ENCODE measurements around the gene TNNI3K.

Gene TNNI3K

DNA sequence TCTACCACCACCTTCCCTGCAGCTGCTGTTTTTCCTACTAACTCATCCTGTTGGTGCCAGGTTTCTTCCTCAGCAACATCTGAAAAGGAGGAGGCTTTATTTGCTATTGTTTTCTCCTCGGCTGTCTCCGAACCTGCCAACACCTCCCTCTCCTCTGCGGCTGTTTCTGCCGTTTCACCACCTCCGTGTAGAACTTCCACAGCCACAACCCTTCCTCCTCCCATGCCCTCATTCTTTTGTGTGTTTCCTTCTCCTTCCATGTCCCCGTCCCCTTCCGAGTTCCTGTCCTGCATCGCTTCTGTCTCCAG lies 336.3 kb downstream of the TNNI3K start:
- no peak for DNase-seq (ENCODE audit: low spot score)

DNA sequence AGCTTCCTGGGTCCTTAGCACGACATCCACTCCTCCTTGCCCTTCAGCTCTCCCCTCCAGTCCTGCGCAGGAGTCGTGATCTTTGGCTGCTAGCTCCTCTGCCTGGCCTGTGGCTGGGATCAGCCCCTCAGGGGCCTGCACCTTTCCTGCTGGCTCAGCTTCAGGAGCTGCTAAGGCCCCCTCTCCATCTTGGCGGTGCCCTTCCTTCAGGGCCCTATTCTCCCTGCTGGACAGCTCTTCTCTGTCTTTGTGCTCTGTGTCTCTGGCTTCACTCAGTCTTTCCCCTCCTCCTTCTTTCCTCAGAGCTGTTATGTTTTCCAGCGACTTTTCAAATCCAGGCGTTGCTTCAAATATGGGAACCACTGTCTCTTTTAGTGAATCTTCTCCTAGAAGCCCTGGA lies 336.7 kb downstream of the TNNI3K start:
- no peak for DNase-seq (ENCODE audit: low spot score)

DNA sequence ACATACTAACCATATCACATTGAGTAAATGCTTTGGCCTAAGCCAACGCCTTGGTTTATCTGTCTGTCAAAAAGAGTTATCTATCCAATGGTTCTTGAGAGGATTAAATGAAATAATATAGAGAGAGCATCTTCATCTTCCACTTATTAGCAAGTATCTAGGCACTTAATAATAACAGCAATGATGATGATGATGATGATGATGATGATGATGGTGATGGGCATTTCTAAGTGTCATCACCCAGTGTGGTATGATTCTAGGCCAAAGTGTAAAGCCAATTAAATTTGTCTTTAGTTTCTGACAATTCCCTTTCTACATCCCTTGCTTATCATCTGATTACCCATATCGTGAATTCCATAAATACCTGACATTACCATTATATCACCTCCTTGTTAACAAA lies 342.9 kb downstream of the TNNI3K start:
- no peak for DNase-seq (ENCODE audit: low spot score)

DNA sequence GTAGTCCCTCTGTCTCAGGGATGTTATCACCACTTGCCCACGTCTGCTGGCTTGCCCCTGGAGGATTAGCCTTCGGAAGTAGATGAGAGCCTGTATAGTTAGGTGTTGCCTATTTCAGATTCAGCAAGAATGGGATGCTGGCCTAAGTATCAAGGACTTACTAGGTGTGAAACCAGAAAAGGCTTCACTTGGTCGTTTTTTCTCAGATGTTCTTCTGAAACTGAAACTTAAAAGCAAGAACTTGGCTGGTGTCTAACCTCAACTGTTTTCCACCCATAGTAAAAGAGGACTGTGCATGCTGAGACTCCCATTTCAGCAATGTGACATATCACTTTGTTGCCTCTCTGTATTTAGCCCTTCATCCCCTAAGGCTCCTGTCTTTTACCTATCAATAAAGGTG lies 344.2 kb downstream of the TNNI3K start:
- no peak for DNase-seq (ENCODE audit: low spot score)

DNA sequence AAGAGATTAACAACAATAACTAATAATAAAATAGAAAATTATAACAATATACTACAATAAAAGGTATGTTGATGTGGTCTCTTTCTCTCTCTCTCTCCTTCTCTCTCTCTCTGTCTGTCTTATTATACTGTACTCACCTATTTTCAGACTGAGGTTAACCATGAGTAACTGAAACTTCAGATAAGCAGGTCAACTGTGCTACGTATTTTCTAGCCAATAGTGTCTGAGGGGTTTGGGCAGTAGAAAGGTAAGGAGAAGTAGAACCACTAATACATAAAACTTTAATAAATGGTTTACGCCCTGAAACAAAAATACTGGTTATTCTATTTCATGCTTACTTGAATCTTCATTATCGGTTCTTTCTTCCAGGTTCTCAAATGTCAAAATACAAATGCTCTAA lies 348.2 kb downstream of the TNNI3K start:
- DNase-seq (ENCODE audit: low spot score) = no peak

DNA sequence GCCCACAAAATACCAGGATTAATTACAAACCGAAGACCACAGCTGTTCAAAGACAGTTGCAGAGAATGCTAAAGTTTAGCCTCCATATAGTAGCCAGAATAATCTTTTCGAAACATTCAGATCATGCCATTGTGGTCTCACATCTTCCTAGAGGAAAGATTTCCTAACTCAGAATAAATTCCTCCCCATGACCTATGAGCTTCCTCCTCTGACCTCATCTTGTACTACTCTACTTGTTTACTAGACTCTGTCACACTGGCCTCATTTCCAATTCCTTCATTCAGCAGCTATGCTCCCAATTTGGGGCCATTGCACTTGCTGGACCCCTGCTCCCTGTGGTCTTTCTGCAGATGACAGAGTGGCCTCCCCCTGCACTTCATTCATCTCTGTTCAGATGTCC lies 349.0 kb downstream of the TNNI3K start:
- DNase-seq (ENCODE audit: low spot score) = no peak

DNA sequence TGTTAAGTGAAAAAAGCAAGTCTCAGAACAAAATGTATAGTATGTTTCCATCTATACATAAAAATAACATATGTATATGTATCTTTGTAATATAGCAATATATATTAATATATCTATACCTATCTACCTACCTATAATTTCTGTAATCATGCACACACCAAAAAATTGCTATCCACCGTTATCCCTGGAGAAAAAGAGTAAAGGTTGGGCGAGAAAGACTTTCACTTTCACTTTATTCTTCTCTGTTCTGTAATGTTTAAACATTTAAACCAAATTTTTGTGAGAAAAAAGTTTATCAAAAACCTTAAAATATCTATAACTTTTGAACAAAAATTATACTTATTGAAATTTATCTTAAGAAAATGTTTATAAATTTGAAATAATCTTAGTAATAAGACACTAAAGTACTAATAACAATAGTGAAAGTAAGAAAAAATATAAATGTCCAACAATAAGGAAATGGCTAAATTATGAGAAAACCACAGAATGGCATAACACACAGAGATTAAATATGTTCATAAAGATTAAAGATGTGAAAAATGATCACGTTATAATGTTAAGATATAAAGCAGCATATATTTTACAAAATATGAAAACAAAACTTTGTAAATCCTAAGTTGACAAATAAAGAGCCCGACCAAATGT lies 351.2 kb downstream of the TNNI3K start:
- DNase-seq (ENCODE audit: low spot score) = no peak

DNA sequence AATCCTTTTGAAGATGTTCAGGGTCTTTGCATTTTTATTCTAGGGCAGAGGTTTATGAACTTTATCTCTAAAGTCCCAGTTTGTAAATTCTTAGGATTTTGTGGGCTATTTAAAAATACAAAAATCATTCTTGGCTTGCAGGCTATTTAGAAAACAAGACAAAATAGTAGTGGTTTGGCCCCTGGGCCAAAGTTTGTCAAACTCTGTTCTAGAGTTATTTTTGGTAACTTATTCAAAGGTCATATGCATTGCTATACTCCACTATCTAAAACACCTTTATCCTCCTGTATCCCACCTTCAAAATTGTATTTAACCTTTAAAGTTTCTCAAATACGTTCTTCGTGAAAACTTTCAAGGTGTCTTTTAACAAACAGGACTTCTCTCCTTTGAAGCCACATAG lies 352.7 kb downstream of the TNNI3K start:
- no peak for DNase-seq (ENCODE audit: low spot score)

DNA sequence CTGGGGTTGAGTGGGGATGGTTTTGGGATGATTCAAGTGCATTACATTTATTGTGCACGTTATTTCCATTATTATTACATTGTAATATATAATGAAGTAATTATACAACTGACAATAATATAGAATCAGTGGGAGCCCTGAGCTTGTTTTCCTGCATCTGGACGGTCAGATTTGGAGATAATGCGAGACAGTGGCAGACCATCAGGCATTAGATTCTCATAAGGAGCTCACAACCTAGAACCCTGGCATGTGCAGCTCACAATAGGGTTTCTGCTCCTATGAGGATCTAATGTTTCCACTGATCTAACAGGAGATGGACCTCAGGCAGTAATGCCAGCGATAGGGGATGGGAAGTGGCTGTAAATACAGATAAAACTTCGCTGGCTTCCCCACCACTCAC lies 355.1 kb downstream of the TNNI3K start:
- DNase-seq (ENCODE audit: low spot score) = no peak

DNA sequence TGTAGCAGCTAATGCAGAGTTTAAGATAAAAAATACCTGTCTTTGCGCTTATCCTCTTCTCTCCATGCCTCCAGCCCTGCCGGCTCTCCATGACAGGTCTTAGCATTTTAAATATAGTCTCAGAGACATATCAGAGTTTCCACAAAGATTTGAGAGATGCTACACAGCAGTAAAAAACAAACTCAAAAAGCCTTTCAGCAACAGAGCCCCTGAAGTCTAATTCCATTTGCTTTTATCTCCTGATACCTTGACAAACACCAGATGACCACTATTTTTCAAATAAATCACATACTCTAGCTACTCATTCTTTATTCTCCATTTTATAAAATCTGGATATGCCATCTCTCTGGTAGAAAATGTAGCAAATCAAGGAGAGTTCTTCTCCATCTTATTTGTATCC lies 356.8 kb downstream of the TNNI3K start:
- DNase-seq (ENCODE audit: low spot score) = no peak

DNA sequence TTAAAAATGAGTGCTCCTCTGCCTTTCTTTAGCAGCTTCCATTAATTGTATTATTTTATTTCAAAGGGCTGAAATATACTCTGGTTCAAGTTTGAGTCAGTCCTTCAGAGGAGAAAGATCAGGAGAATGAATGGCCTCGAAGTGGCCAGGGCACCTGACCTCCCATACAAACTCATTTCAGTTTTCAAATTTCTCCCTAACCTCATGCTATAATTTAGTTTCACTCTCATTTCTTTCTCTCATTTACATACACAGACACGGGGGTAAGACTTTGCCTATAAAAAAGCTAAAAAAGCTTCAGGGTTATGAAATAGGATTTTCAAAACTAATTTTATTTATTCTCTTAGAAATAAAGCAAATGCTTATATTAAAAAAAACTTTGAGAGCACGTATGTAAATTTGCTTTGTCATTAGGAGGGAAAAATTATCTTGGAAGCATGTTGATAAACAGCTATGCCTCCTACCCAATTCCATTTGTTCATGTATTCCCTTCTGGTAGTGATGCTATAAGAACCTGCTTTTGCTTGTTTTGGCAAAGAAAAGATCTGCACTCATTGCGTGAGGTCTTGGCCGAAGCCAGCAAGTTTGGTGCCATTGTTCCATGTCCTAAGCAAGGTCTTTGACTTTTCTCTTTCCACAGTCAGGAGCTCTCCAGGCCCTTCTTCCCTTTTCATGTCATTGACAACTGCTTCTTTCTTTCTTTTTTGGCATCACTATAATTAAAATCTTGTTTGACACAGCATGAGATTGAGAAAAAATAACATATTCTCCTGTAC lies 357.6 kb downstream of the TNNI3K start:
- no peak for DNase-seq (ENCODE audit: low spot score)

Measured in hematopoietic multipotent progenitor cell treated with erythropoietin and hydrocortisone succinate and interleukin-3 and kit ligand, for 17 days (in vitro differentiated cells).